AG10803 (cell line): Measurements from ENCODE around the gene ZNF593.

Experiments used
- DNase-seq: peaks from one replicate; pipeline ENCODE4 v3.0.0; 2010; ENCODE audit warnings: low read depth
- H3K4me3 ChIP-seq: 2 replicates; pipeline ENCODE4 v1.5.1; 2011; ENCODE audit warnings: mild to moderate bottlenecking, low read length, control low read depth
- TF ChIP-seq, protein P1 (sequence below): conservative IDR thresholded peaks from 2 replicates; pipeline ENCODE4 v1.5.1; 2011; ENCODE audit warnings: mild to moderate bottlenecking, low read length, control low read depth, inconsistent platforms

Gene ZNF593

GRCh38 chr1:26126321-26127084, 43.2 kb upstream of the ZNF593 start:
- TF ChIP-seq, protein P1, sequence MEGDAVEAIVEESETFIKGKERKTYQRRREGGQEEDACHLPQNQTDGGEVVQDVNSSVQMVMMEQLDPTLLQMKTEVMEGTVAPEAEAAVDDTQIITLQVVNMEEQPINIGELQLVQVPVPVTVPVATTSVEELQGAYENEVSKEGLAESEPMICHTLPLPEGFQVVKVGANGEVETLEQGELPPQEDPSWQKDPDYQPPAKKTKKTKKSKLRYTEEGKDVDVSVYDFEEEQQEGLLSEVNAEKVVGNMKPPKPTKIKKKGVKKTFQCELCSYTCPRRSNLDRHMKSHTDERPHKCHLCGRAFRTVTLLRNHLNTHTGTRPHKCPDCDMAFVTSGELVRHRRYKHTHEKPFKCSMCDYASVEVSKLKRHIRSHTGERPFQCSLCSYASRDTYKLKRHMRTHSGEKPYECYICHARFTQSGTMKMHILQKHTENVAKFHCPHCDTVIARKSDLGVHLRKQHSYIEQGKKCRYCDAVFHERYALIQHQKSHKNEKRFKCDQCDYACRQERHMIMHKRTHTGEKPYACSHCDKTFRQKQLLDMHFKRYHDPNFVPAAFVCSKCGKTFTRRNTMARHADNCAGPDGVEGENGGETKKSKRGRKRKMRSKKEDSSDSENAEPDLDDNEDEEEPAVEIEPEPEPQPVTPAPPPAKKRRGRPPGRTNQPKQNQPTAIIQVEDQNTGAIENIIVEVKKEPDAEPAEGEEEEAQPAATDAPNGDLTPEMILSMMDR = no peak
- DNase-seq = no peak
- no peak overlapping the region for H3K4me3 ChIP-seq

- TF ChIP-seq, protein P1 = no peak
- no peak overlapping the region for H3K4me3 ChIP-seq
- DNase-seq = no peak
Observed at GRCh38 chr1:26127235-26128163, 42.2 kb upstream of the ZNF593 start.

GRCh38 chr1:26129778-26130177, 39.9 kb upstream of the ZNF593 start:
- DNase-seq = no peak
- H3K4me3 ChIP-seq = no peak overlapping the region
- TF ChIP-seq, protein P1 = no peak

DNA sequence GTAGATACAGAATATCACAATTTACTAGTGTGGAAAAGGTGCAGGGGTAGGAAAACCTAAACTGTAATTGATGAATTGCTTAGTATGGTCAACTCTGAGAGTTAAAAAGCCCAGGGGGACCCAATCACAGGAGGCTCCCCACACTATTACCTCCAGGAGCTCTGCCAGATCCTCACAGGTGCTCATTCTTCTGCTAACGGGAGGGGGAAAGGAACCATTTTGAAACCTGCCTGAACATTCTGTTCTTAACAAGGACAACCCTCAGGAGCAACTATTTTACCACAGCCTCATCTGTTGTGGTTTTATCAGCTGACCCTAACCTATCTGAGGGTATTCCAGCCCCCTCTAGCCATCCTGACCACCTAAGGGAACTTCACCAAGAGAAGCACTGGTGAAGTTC, 39.0 kb upstream of the ZNF593 start:
- TF ChIP-seq, protein P1 = no peak
- no peak for DNase-seq
- no peak overlapping the region for H3K4me3 ChIP-seq

DNA sequence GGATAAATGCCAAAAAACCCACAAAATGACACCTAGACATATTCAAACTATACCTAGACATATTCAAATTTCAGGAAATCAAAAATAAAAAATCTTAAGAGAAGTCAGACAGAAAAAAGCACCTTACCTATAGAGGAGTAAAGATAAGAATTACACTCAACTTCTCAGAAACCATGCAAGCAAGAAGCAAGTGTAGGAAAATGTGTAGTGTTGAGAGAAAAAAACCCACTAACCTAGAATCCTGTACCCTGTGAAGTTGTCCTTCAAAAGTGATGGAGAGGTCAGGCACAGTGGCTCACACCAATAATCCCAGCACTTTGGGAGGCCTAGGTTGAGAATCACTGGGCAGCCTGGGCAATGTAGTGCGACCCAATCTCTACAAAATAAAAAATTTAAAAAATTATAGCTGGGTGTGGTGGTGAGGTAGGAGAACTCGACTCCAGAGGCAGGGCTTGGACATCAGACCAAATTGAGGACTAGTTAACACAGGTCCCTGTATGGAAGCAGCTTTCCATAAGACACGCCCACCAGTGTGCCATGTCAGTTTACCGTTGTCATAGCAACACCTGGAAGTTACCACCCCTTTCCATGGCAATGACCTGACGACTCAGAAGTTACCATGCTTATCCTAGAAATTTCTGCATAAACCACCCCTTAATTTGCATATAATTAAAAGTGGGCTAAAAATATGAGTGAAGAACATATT, 37.4 kb upstream of the ZNF593 start:
- H3K4me3 ChIP-seq = no peak overlapping the region
- no peak for DNase-seq
- TF ChIP-seq, protein P1 = no peak

GRCh38 chr1:26132834-26133167, 36.9 kb upstream of the ZNF593 start:
- DNase-seq = no peak
- TF ChIP-seq, protein P1 = no peak
- no peak overlapping the region for H3K4me3 ChIP-seq
